ENCODE results near the gene RBM19. TPM values are rescaled to one million over a fixed set of nuclear protein-coding genes. Genes with fewer than 3 reads are reported as not detected.

The RBM19 gene
- total and polyA plus RNA-seq, 3 donors from 2014 or later, result 28.9 to 55.4 (median 49.5) TPM

GRCh38 chr12:113981876-113982275 lies 15.8 kb upstream of the RBM19 start:
- no peak for DNase-seq
- Histone ChIP-seq H3K4me1 (peaks cover 3% of the 10 kb centered on the region), H3K36me3 (ENCODE audit: low read depth, missing control alignments) (no peaks in the 10 kb centered on the region), H3K4me3 (no peak overlapping the region), H3K27me3 (no peaks in the 10 kb centered on the region), H3K27ac (no peak overlapping the region), H3K9me3 (no peaks in the 10 kb centered on the region)
- TF ChIP-seq POLR2A (IDR thresholded peaks at IDR 0.05) (no peak), CTCF (IDR thresholded peaks at IDR 0.05) (no peak)
- 86 to 92% methylated on average over 1 to 3 of the region's 3 CpGs for WGBS, 2 donors
- intact Hi-C loops (cut with DNase I; ENCODE audit: low total_unique reads), result no loop called here

- WGBS, 2 donors, result 15 to 18% methylated on average over 12 of the region's 12 CpGs
- H3K9me3 ChIP-seq, result no peaks in the 10 kb centered on the region
- H3K4me3 ChIP-seq, result no peak overlapping the region
- no peaks in the 10 kb centered on the region for H3K27me3 ChIP-seq
- intact Hi-C loops (cut with DNase I; ENCODE audit: low total_unique reads), result no loop called here
- peak; percentile 49 for DNase-seq
- H3K27ac ChIP-seq, result no peak overlapping the region
- TF ChIP-seq CTCF (IDR thresholded peaks at IDR 0.05), result peak; percentile 68 to 90 (median 88)
- TF ChIP-seq POLR2A (IDR thresholded peaks at IDR 0.05), result no peak
- H3K4me1 ChIP-seq, result no peaks in the 10 kb centered on the region
- H3K36me3 ChIP-seq (ENCODE audit: low read depth, missing control alignments), result no peaks in the 10 kb centered on the region
These were observed 14.6 kb upstream of the RBM19 start for GRCh38 chr12:113980537-113981337.

- no peak for TF ChIP-seq CTCF (IDR thresholded peaks at IDR 0.05)
- TF ChIP-seq POLR2A (IDR thresholded peaks at IDR 0.05), result no peak
- intact Hi-C loops (cut with DNase I; ENCODE audit: low total_unique reads), result no loop called here
- no peaks in the 10 kb centered on the region for H3K9me3 ChIP-seq
- no peak for DNase-seq
- H3K4me1 ChIP-seq, result no peaks in the 10 kb centered on the region
- 64 to 79% methylated on average over 2 of the region's 2 CpGs for WGBS, 2 donors
- H3K27me3 ChIP-seq, result no peaks in the 10 kb centered on the region
- no peaks in the 10 kb centered on the region for H3K36me3 ChIP-seq (ENCODE audit: low read depth, missing control alignments)
- H3K4me3 ChIP-seq, result no peak overlapping the region
- H3K27ac ChIP-seq, result no peak overlapping the region
These were observed 13.9 kb upstream of the RBM19 start for GRCh38 chr12:113980054-113980453.

- Histone ChIP-seq H3K36me3 (ENCODE audit: low read depth, missing control alignments) (no peaks in the 10 kb centered on the region), H3K27me3 (no peaks in the 10 kb centered on the region), H3K9me3 (no peaks in the 10 kb centered on the region), H3K4me3 (no peak overlapping the region), H3K4me1 (no peaks in the 10 kb centered on the region), H3K27ac (no peak overlapping the region)
- 69% methylated on average over 1 of the region's 1 CpG; no CpG with 5 or more reads in 1 of the 2 donors for WGBS, 2 donors
- intact Hi-C loops (cut with DNase I; ENCODE audit: low total_unique reads), result no loop called here
- TF ChIP-seq POLR2A (IDR thresholded peaks at IDR 0.05) (no peak), CTCF (IDR thresholded peaks at IDR 0.05) (no peak)
- DNase-seq, result no peak
These were observed 12.0 kb upstream of the RBM19 start for GRCh38 chr12:113978080-113978479.

- H3K36me3 ChIP-seq (ENCODE audit: low read depth, missing control alignments), result no peaks in the 10 kb centered on the region
- intact Hi-C loops (cut with DNase I; ENCODE audit: low total_unique reads), result no loop called here
- no peaks in the 10 kb centered on the region for H3K4me1 ChIP-seq
- H3K4me3 ChIP-seq, result no peak overlapping the region
- TF ChIP-seq POLR2A (IDR thresholded peaks at IDR 0.05) (no peak), CTCF (IDR thresholded peaks at IDR 0.05) (no peak)
- WGBS, 2 donors, result 69 to 79% methylated on average over 3 of the region's 3 CpGs
- no peak overlapping the region for H3K27ac ChIP-seq
- no peaks in the 10 kb centered on the region for H3K9me3 ChIP-seq
- no peaks in the 10 kb centered on the region for H3K27me3 ChIP-seq
- no peak for DNase-seq
These were observed 7.9 kb upstream of the RBM19 start for GRCh38 chr12:113974006-113974405.
